ENCODE measurements around the gene KCTD1. TPM values are rescaled to one million over a fixed set of nuclear protein-coding genes. Genes with fewer than 3 reads are reported as not detected.
A peak's percentile ranks its signal among the peaks of the same experiment; 100 is the strongest.

KCTD1 gene
- total and polyA plus RNA-seq, 2 of the 8 experiments (the other 6 are each of a cell fraction or from before 2014, with no cell fraction given), result 7.7 to 14.0 TPM

GRCh38 chr18:26470011-26470637 is 78.2 kb downstream of the KCTD1 start:
- POLR2A ChIA-PET (ENCODE audit: partially characterized antibody), result no interaction called here
- H3K79me1 ChIP-seq (ENCODE audit: low read depth, low read length), result no peaks in the 10 kb centered on the region
- no peak overlapping the region for H4K5ac ChIP-seq (ENCODE audit: insufficient read length, low read depth, low read length)
- H3K4me2 ChIP-seq (ENCODE audit: insufficient read depth in 1 of 2, low read depth in 2 of 2, low read length in 2 of 2), result no peak overlapping the region
- no peak overlapping the region for H2AFZ ChIP-seq (ENCODE audit: low read length)
- CTCF ChIA-PET (ENCODE audit: partially characterized antibody), result interaction anchor here (0.6 to 9.8 kb wide), 11 partner anchors 9 to 800 kb away, joined by 3 to 67 read pairs (median 4); no protein-coding TSS in a partner anchor
- no peak overlapping the region for H3K23ac ChIP-seq (ENCODE audit: insufficient read length)
- no peak overlapping the region for H2BK20ac ChIP-seq (ENCODE audit: low read length)
- 74% methylated on average over 10 of the region's 10 CpGs; no CpG with 5 or more reads in 1 of the 2 experiments for WGBS, 2 experiments (ENCODE audit: extremely low coverage in 1 of 2, insufficient coverage in 1 of 2, insufficient read length in 1 of 2, insufficient replicate concordance in 2 of 2, low coverage in 1 of 2, low lambda C conversion rate in 2 of 2, missing lambda C conversion rate in 1 of 2)
- H2BK5ac ChIP-seq (ENCODE audit: low read depth, low read length), result peak overlapping the region; percentile 38; the same call in 1 of the 2 replicates
- no peak overlapping the region for H2BK12ac ChIP-seq (ENCODE audit: low read depth, low read length)
- peak overlapping the region in 1 of 4 experiments; percentile 37; a peak in 1 of 7 replicates for H3K9ac ChIP-seq (replicated peaks in 1 of 4; ENCODE audit: extremely low read depth in 1 of 4, low read depth in 3 of 4, low read length in 3 of 4)
- no peak overlapping the region for H4K8ac ChIP-seq (ENCODE audit: extremely low read depth, insufficient read depth, low read length)
- H3K4me3 ChIP-seq (ENCODE audit: extremely low read depth in 1 of 4, insufficient read depth in 2 of 4, low read depth in 3 of 4, low read length in 4 of 4), result no peak overlapping the region
- H3K79me2 ChIP-seq (ENCODE audit: control insufficient read depth in 1 of 2, insufficient read depth in 2 of 2, low read length in 2 of 2), result no peaks in the 10 kb centered on the region
- no peak overlapping the region for H3K4ac ChIP-seq (replicated peaks; ENCODE audit: insufficient read length, low read depth, low read length)
- no peak overlapping the region; the same call in 1 of the 2 replicates for H2BK15ac ChIP-seq (ENCODE audit: low read length)
- FAIRE-seq, result no peak
- TF ChIP-seq ATF2 (IDR thresholded peaks at IDR 0.05; ENCODE audit: low read length) (no peak), CBX8 (IDR thresholded peaks at IDR 0.05; ENCODE audit: borderline replicate concordance, low read depth, low read length) (no peak), SAP30 (IDR thresholded peaks at IDR 0.05; ENCODE audit: insufficient read depth, insufficient replicate concordance, low read length) (no peak), CEBPB (IDR thresholded peaks at IDR 0.05; ENCODE audit: low read depth, low read length) (no peak), RNF2 (IDR thresholded peaks at IDR 0.05; ENCODE audit: borderline replicate concordance, low read depth, low read length, missing control alignments, poor library complexity, severe bottlenecking) (no peak), SIX5 (IDR thresholded peaks at IDR 0.05; ENCODE audit: low read depth, low read length) (no peak)
- no peaks in the 10 kb centered on the region for H3K23me2 ChIP-seq (ENCODE audit: low read depth, low read length)
- no peak overlapping the region for H4K91ac ChIP-seq (replicated peaks; ENCODE audit: insufficient read length, low read length)
- H4K20me1 ChIP-seq (replicated peaks in 1 of 2; ENCODE audit: control insufficient read depth in 1 of 2, insufficient read depth in 2 of 2, low read length in 2 of 2), result no peaks in the 10 kb centered on the region
- no peaks in the 10 kb centered on the region for H3K9me3 ChIP-seq (ENCODE audit: insufficient read depth in 2 of 2, low read depth in 1 of 2, low read length in 1 of 2)
- DNase-seq (ENCODE audit: low read depth in 1 of 2, low spot score in 2 of 2), result no peak
- H2AK5ac ChIP-seq (ENCODE audit: low read depth, low read length), result no peak overlapping the region
- no peak overlapping the region for H3K18ac ChIP-seq (ENCODE audit: extremely low read depth, low read length)
- H3K27ac ChIP-seq (ENCODE audit: low read depth, low read length), result no peak overlapping the region
- peaks cover 0 to 2% (median 1%) of the 10 kb centered on the region in 4 experiments; a peak in 3 of 7 replicates for H3K4me1 ChIP-seq (replicated peaks in 1 of 4; ENCODE audit: control insufficient read depth in 3 of 4, insufficient read depth in 4 of 4, low read length in 3 of 4)
- no peak overlapping the region for H3K14ac ChIP-seq (ENCODE audit: insufficient read length)
- H3K27me3 ChIP-seq (replicated peaks in 1 of 4; ENCODE audit: control insufficient read depth in 3 of 4, extremely low read depth in 1 of 4, insufficient read depth in 3 of 4, low read length in 3 of 4), result no peaks in the 10 kb centered on the region
- H3K56ac ChIP-seq (replicated peaks; ENCODE audit: insufficient read length, low read depth, low read length), result no peak overlapping the region
- H2BK120ac ChIP-seq (replicated peaks; ENCODE audit: low read depth, low read length), result no peak overlapping the region
- no peaks in the 10 kb centered on the region; a peak in 1 of 8 replicates for H3K36me3 ChIP-seq (ENCODE audit: control insufficient read depth in 2 of 4, insufficient read depth in 4 of 4, low read length in 3 of 4)

Data from H1 (cell line).